MCF 10A (cell line): Measurements from ENCODE around the gene TMEM236. TPM values are rescaled to one million over a fixed set of nuclear protein-coding genes. Genes with fewer than 3 reads are reported as not detected.

Experiments used
- BruUV-seq: library from RNA; stranded (reverse); fragments of 400-500 nt; replicated peaks from 2 replicates; lab custom pipeline; 2021; lab: Mats Ljungman, UMichigan
- CTCF ChIA-PET: fragments of 300-600 bp; sonication (Branson Sonifier 250); formaldehyde crosslinking; extraction: SDS; loops from one replicate; lab custom pipeline; 2021; ENCODE audit warnings: antibody characterized with exemption, inconsistent platforms; lab: Yijun Ruan, JAX
- POLR2A ChIA-PET: fragments of 300-600, 350-650 bp; sonication (Branson Sonifier 250); formaldehyde crosslinking; extraction: SDS; loops from one replicate; lab custom pipeline; 2020; ENCODE audit warnings: antibody characterized with exemption, inconsistent platforms; lab: Yijun Ruan, JAX
- DNase-seq: peaks from one replicate; pipeline ENCODE4 v3.0.0-alpha.2; 2018; ENCODE audit not compliant: unreplicated experiment
- H3K27ac Mint-ChIP-seq: one replicate; pipeline ENCODE4 v1.8.0; 2022; ENCODE audit warnings: mild to moderate bottlenecking, low read depth, mixed read lengths; ENCODE audit not compliant: unreplicated experiment
- H3K27me3 Mint-ChIP-seq: one replicate; pipeline ENCODE4 v1.8.0; 2022; ENCODE audit warnings: mixed read lengths; ENCODE audit not compliant: insufficient read depth, unreplicated experiment
- H3K36me3 Mint-ChIP-seq: one replicate; pipeline ENCODE4 v1.8.0; 2022; ENCODE audit warnings: mild to moderate bottlenecking, moderate library complexity, mixed read lengths; ENCODE audit not compliant: insufficient read depth, unreplicated experiment
- H3K4me1 Mint-ChIP-seq: one replicate; pipeline ENCODE4 v1.8.0; 2022; ENCODE audit warnings: mixed read lengths; ENCODE audit not compliant: insufficient read depth, unreplicated experiment
- H3K4me3 Mint-ChIP-seq: one replicate; pipeline ENCODE4 v1.8.0; 2022; ENCODE audit warnings: mild to moderate bottlenecking, moderate library complexity, mixed read lengths; ENCODE audit not compliant: unreplicated experiment
- H3K9me3 Mint-ChIP-seq: one replicate; pipeline ENCODE4 v1.8.0; 2022; ENCODE audit warnings: mixed read lengths; ENCODE audit not compliant: unreplicated experiment
- CTCF ChIP-seq: fragments of 200-600 bp; IDR thresholded peaks from one replicate; pipeline ENCODE4 v1.8.0; 2022; ENCODE audit warnings: antibody characterized with exemption, mild to moderate bottlenecking; ENCODE audit not compliant: unreplicated experiment
- intact Hi-C: fragments of 100-400 bp; cut with micrococcal nuclease; formaldehyde crosslinking; loops from 2 replicates; pipeline ENCODE4 v1.14.1; 2022
- total RNA-seq: library from RNA; stranded (reverse); gene quantifications from 2 replicates; pipeline ENCODE4 v1.2.3, GENCODE V29; 2022

Gene TMEM236
- total RNA-seq, 1 experiment from 2014 or later, result 0.09 TPM

- no peak for TF ChIP-seq CTCF
- POLR2A ChIA-PET, result interaction anchor here (0.5 to 0.6 kb wide), 2 partner anchors 9 to 38 kb away, joined by 3 read pairs; no protein-coding TSS in a partner anchor
- Mint-ChIP-seq H3K4me1 (no peaks in the 10 kb centered on the region), H3K9me3 (no peaks in the 10 kb centered on the region), H3K27me3 (no peaks in the 10 kb centered on the region), H3K27ac (no peak overlapping the region), H3K36me3 (no peaks in the 10 kb centered on the region), H3K4me3 (no peak overlapping the region)
- intact Hi-C loops, result no loop called here
- CTCF ChIA-PET, result no interaction called here
- no TSS peak for BruUV-seq
- DNase-seq, result no peak
Observed at GRCh38 chr10:17792991-17793390, 41.0 kb downstream of the TMEM236 start.

- intact Hi-C loops, result no loop called here
- Mint-ChIP-seq H3K27me3 (no peaks in the 10 kb centered on the region), H3K4me3 (no peak overlapping the region), H3K9me3 (no peaks in the 10 kb centered on the region), H3K36me3 (no peaks in the 10 kb centered on the region), H3K27ac (no peak overlapping the region), H3K4me1 (no peaks in the 10 kb centered on the region)
- DNase-seq, result no peak
- ChIA-PET CTCF (interaction anchor here (0.6 to 1.5 kb wide), 2 partner anchors 8 to 29 kb away, joined by 3 read pairs; no protein-coding TSS in a partner anchor), POLR2A (interaction anchor here (0.6 kb wide), 1 partner anchor 52 kb away, joined by 4 read pairs; no protein-coding TSS in a partner anchor)
- no TSS peak for BruUV-seq
- no peak for TF ChIP-seq CTCF
Observed at GRCh38 chr10:17793823-17794644, 42.0 kb downstream of the TMEM236 start.

GRCh38 chr10:17795083-17795482 lies 43.1 kb downstream of the TMEM236 start:
- intact Hi-C loops, result no loop called here
- ChIA-PET CTCF (interaction anchor here (1.1 to 1.5 kb wide), 2 partner anchors 9 to 56 kb away, joined by 3 to 4 read pairs; no protein-coding TSS in a partner anchor), POLR2A (interaction anchor here (0.6 kb wide), 1 partner anchor 51 kb away, joined by 4 read pairs; no protein-coding TSS in a partner anchor)
- no peaks in the 10 kb centered on the region for H3K36me3 Mint-ChIP-seq
- H3K27me3 Mint-ChIP-seq, result no peaks in the 10 kb centered on the region
- no peak overlapping the region for H3K27ac Mint-ChIP-seq
- no peak for TF ChIP-seq CTCF
- H3K4me1 Mint-ChIP-seq, result no peaks in the 10 kb centered on the region
- H3K9me3 Mint-ChIP-seq, result no peaks in the 10 kb centered on the region
- no peak for DNase-seq
- H3K4me3 Mint-ChIP-seq, result no peak overlapping the region
- BruUV-seq, result no TSS peak

DNA sequence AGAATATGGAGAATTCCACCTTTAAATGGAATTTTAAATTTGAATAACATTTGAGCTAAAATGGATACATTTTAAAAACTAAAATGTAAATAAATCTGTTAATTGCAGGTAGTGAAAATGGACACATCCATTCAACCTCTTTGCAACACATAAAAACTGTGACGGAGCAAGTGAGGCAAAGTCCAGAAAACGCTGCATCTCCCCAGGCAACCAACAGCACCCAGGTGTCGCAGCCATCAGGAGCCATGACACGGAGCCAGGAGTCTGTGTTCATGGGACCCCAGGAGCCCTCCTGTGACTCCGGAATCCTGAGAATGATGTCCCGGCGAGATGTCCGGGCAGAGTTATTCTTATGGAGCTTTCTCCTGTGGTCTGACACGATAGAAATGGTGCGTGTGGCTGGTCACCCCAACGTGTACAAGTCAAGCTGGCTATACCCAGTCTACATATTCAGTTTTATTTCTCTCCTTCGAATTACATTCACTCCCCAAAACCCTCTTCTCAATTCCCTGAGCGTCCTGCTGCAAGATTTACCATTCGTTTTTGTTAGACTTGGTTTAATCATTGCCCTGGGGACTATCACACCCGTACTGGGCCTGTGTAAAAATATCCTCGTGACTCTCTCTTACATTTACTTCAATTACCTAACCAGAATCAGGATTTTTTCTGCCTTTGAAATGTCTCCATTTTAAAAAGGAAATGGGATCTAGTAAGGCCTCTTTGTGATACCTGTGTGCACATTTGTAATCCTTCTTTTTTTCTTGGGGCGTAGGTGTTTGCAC lies 44.0 kb downstream of the TMEM236 start:
- POLR2A ChIA-PET, result no interaction called here
- no peak overlapping the region for H3K4me3 Mint-ChIP-seq
- no peak for DNase-seq
- H3K4me1 Mint-ChIP-seq, result no peaks in the 10 kb centered on the region
- H3K27me3 Mint-ChIP-seq, result no peaks in the 10 kb centered on the region
- H3K9me3 Mint-ChIP-seq, result no peaks in the 10 kb centered on the region
- no peaks in the 10 kb centered on the region for H3K36me3 Mint-ChIP-seq
- BruUV-seq, result no TSS peak
- CTCF ChIA-PET, result no interaction called here
- intact Hi-C loops, result no loop called here
- TF ChIP-seq CTCF, result no peak
- no peak overlapping the region for H3K27ac Mint-ChIP-seq
